ENCODE data around the gene NUP214. TPM values are rescaled to one million over a fixed set of nuclear protein-coding genes. Genes with fewer than 3 reads are reported as not detected.
A peak's percentile ranks its signal among the peaks of the same experiment; 100 is the strongest.

The NUP214 gene
- total RNA-seq, 4 donors from 2014 or later, result 13.2 to 75.8 (median 49.0) TPM

- TF ChIP-seq, protein P1, sequence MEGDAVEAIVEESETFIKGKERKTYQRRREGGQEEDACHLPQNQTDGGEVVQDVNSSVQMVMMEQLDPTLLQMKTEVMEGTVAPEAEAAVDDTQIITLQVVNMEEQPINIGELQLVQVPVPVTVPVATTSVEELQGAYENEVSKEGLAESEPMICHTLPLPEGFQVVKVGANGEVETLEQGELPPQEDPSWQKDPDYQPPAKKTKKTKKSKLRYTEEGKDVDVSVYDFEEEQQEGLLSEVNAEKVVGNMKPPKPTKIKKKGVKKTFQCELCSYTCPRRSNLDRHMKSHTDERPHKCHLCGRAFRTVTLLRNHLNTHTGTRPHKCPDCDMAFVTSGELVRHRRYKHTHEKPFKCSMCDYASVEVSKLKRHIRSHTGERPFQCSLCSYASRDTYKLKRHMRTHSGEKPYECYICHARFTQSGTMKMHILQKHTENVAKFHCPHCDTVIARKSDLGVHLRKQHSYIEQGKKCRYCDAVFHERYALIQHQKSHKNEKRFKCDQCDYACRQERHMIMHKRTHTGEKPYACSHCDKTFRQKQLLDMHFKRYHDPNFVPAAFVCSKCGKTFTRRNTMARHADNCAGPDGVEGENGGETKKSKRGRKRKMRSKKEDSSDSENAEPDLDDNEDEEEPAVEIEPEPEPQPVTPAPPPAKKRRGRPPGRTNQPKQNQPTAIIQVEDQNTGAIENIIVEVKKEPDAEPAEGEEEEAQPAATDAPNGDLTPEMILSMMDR (IDR thresholded peaks at IDR 0.05), result no peak
- no peak for TF ChIP-seq POLR2A (IDR thresholded peaks at IDR 0.05)
- DNase-seq, result no peak
- intact Hi-C loops (cut with DNase I; ENCODE audit: low total_unique reads), result no loop called here
Observed at GRCh38 chr9:131122158-131122557, 3.2 kb upstream of the NUP214 start.

GRCh38 chr9:131125038-131125287 lies 423 bp upstream of the NUP214 start:
- Histone ChIP-seq H3K4me1 (no peaks in the 10 kb centered on the region), H3K4me3 (peak overlapping the region; percentile 67 to 96), H3K27me3 (no peaks in the 10 kb centered on the region), H3K9me3 (no peaks in the 10 kb centered on the region), H3K36me3 (no peaks in the 10 kb centered on the region), H3K27ac (peak overlapping the region; percentile 73 to 92)
- intact Hi-C loops (cut with DNase I; ENCODE audit: low total_unique reads), result no loop called here
- no peak for DNase-seq
- TF ChIP-seq, protein P1 (IDR thresholded peaks at IDR 0.05), result no peak
- TF ChIP-seq POLR2A (IDR thresholded peaks at IDR 0.05), result no peak

More at GRCh38 chr9:131122158-131122557, 3.2 kb upstream of the NUP214 start:
- Histone ChIP-seq H3K36me3 (no peaks in the 10 kb centered on the region), H3K4me3 (no peak overlapping the region), H3K9me3 (no peaks in the 10 kb centered on the region), H3K27ac (no peak overlapping the region), H3K4me1 (no peaks in the 10 kb centered on the region), H3K27me3 (no peaks in the 10 kb centered on the region)

- Histone ChIP-seq H3K4me3 (peak overlapping the region; percentile 67 to 96), H3K4me1 (no peaks in the 10 kb centered on the region), H3K27ac (peak overlapping the region; percentile 73 to 77), H3K9me3 (no peaks in the 10 kb centered on the region), H3K36me3 (no peaks in the 10 kb centered on the region), H3K27me3 (no peaks in the 10 kb centered on the region)
- no peak for DNase-seq
- TF ChIP-seq, protein P1 (IDR thresholded peaks at IDR 0.05), result no peak
- TF ChIP-seq POLR2A (IDR thresholded peaks at IDR 0.05), result no peak
- intact Hi-C loops (cut with DNase I; ENCODE audit: low total_unique reads), result no loop called here
Observed at GRCh38 chr9:131126059-131126426, 657 bp downstream of the NUP214 start.

DNA sequence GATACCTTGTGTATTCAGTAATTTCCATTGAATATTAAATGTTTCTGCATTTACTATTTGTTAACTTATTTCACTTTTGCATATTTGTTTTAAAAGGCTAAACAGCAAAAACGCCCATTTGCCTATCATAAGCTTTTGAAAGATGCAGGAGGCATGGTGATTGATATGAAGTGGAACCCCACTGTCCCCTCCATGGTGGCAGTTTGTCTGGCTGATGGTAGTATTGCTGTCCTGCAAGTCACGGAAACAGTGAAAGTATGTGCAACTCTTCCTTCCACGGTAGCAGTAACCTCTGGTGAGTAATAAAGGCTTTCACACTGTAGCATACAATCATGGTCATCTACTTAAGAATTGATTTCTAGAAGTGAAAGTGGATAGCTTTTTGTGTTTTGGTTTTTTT lies 3.8 kb downstream of the NUP214 start:
- DNase-seq, result no peak
- TF ChIP-seq, protein P1 (IDR thresholded peaks at IDR 0.05), result no peak
- TF ChIP-seq POLR2A (IDR thresholded peaks at IDR 0.05), result no peak
- intact Hi-C loops (cut with DNase I; ENCODE audit: low total_unique reads), result no loop called here
- H3K9me3 ChIP-seq, result no peaks in the 10 kb centered on the region
- H3K4me1 ChIP-seq, result no peaks in the 10 kb centered on the region
- H3K36me3 ChIP-seq, result no peaks in the 10 kb centered on the region
- H3K27me3 ChIP-seq, result no peaks in the 10 kb centered on the region
- no peak overlapping the region for H3K27ac ChIP-seq
- no peak overlapping the region for H3K4me3 ChIP-seq

GRCh38 chr9:131138676-131139075 lies 13.3 kb downstream of the NUP214 start:
- Histone ChIP-seq H3K36me3 (no peaks in the 10 kb centered on the region), H3K4me1 (no peaks in the 10 kb centered on the region), H3K4me3 (no peak overlapping the region), H3K9me3 (no peaks in the 10 kb centered on the region), H3K27ac (no peak overlapping the region), H3K27me3 (no peaks in the 10 kb centered on the region)
- intact Hi-C loops (cut with DNase I; ENCODE audit: low total_unique reads), result no loop called here
- no peak for DNase-seq
- no peak for TF ChIP-seq POLR2A (IDR thresholded peaks at IDR 0.05)
- TF ChIP-seq, protein P1 (IDR thresholded peaks at IDR 0.05), result no peak

Measured in uterus (tissue), 4 donors.